GM12878 (cell line): ENCODE data around the gene ATP5F1D. TPM values are rescaled to one million over a fixed set of nuclear protein-coding genes. Genes with fewer than 3 reads are reported as not detected.
A peak's percentile ranks its signal among the peaks of the same experiment; 100 is the strongest.

Source experiments
- ATAC-seq: fragments of 200-7000 bp; cut with Tn5 transposase; 3 replicates; pipeline ENCODE4 v1.9.1; 2020; ENCODE audit warnings: mild to moderate bottlenecking, moderate library complexity
- BruUV-seq: library from RNA; stranded (reverse); fragments of 400-500 nt; replicated peaks from 2 replicates; lab custom pipeline; 2021; lab: Mats Ljungman, UMichigan
- CTCF ChIA-PET: fragments of 300-600 bp; sonication (Branson Sonifier 250); formaldehyde crosslinking; extraction: SDS; loops from one replicate; lab custom pipeline; 2021; ENCODE audit warnings: inconsistent platforms; lab: Yijun Ruan, JAX
- POLR2A ChIA-PET: fragments of 350-600 bp; formaldehyde crosslinking; extraction: SDS; loops from one replicate; lab custom pipeline; 2021; ENCODE audit warnings: inconsistent platforms; lab: Charles Lee
- RAD21 ChIA-PET: fragments of 300-600 bp; sonication (Branson Sonifier 250); formaldehyde crosslinking; loops from one replicate; lab custom pipeline; 2023; ENCODE audit warnings: antibody characterized with exemption; ENCODE audit not compliant: unreplicated experiment; lab: Charles Lee
- SMC1A ChIA-PET: fragments of 300-600 bp; sonication (Branson Sonifier 250); formaldehyde crosslinking; loops from one replicate; lab custom pipeline; 2023; ENCODE audit not compliant: unreplicated experiment, uncharacterized antibody; lab: Charles Lee
- DNase-seq: peaks from one replicate; pipeline ENCODE4 v3.0.0-alpha.2; 2011; ENCODE audit warnings: low read depth, low spot score
- FAIRE-seq: peaks from 3 replicates; lab custom pipeline; 2011; peaks lifted over from hg19 to GRCh38; lab: Jason Lieb, UNC
- H2AFZ ChIP-seq: 2 replicates; pipeline ENCODE4 v1.6.0; 2011; ENCODE audit warnings: low read depth, low read length, control low read depth; ENCODE audit not compliant: control insufficient read depth
- H3K27ac ChIP-seq: 2 replicates; pipeline ENCODE4 v1.5.1; 2011; ENCODE audit warnings: control low read depth; ENCODE audit not compliant: control insufficient read depth, insufficient read depth
- H3K27me3 ChIP-seq, 2 experiments: replicated peaks in 1 of 2; 2 replicates each; pipeline versions ENCODE4 v1.6.0 to v1.6.1; 2011; ENCODE audit warnings: low read length in 1 of 2; ENCODE audit not compliant: control insufficient read depth in 2 of 2, insufficient read depth in 2 of 2
- H3K36me3 ChIP-seq, 2 experiments: 2 replicates each; pipeline ENCODE4 v1.5.1; 2011; ENCODE audit warnings: low read length in 1 of 2; ENCODE audit not compliant: control insufficient read depth in 2 of 2, insufficient read depth in 2 of 2
- H3K4me1 ChIP-seq: 2 replicates; pipeline ENCODE4 v1.6.1; 2011; ENCODE audit warnings: mild to moderate bottlenecking, low read length, moderate library complexity, mixed read lengths; ENCODE audit not compliant: control insufficient read depth, insufficient read depth
- H3K4me2 ChIP-seq: 2 replicates; pipeline ENCODE4 v1.6.0; 2011; ENCODE audit warnings: control low read depth; ENCODE audit not compliant: control insufficient read depth, insufficient read depth
- H3K4me3 ChIP-seq: fragments of 200-600 bp; sonication (generic); 2 replicates; pipeline ENCODE4 v1.5.1; 2016
- H3K79me2 ChIP-seq: 2 replicates; pipeline ENCODE4 v1.6.0; 2011; ENCODE audit warnings: low read length; ENCODE audit not compliant: control insufficient read depth, insufficient read depth
- H3K9ac ChIP-seq: 2 replicates; pipeline ENCODE4 v1.8.0; 2011; ENCODE audit warnings: low read length, control low read depth, mixed read lengths; ENCODE audit not compliant: control insufficient read depth, insufficient read depth
- H3K9me3 ChIP-seq: replicated peaks from 3 replicates; pipeline ENCODE4 v1.5.1; 2011; ENCODE audit warnings: mild to moderate bottlenecking, low read length; ENCODE audit not compliant: control insufficient read depth, insufficient read depth
- H4K20me1 ChIP-seq: 2 replicates; pipeline ENCODE4 v1.6.0; 2011; ENCODE audit not compliant: control insufficient read depth, insufficient read depth
- HCFC1 ChIP-seq: fragments of 150-350 bp; IDR thresholded peaks from 2 replicates; pipeline ENCODE4 v1.6.1; 2014; ENCODE audit warnings: low read length
- MEF2B ChIP-seq: fragments of 450-650 bp; IDR thresholded peaks from 2 replicates; pipeline ENCODE4 v1.6.1; 2018; ENCODE audit warnings: mild to moderate bottlenecking, moderate library complexity; ENCODE audit not compliant: partially characterized antibody, poor library complexity, severe bottlenecking
- POLR2A ChIP-seq: IDR thresholded peaks from 2 replicates; pipeline ENCODE4 v1.6.1; 2011; ENCODE audit warnings: low read depth, mild to moderate bottlenecking, low read length
- RAD21 ChIP-seq: IDR thresholded peaks from 2 replicates; pipeline ENCODE4 v1.6.1; 2011; ENCODE audit warnings: mild to moderate bottlenecking, low read depth, low read length, moderate library complexity; ENCODE audit not compliant: insufficient read depth
- TBL1XR1 ChIP-seq: IDR thresholded peaks from 2 replicates; pipeline ENCODE4 v1.6.1; 2012; ENCODE audit warnings: low read depth, low read length, improper control_type of control experiment
- TCF12 ChIP-seq: IDR thresholded peaks from 2 replicates; pipeline ENCODE4 v1.6.1; 2011; ENCODE audit warnings: low read depth, mild to moderate bottlenecking, low read length
- ZNF24 ChIP-seq: fragments of 450-650 bp; IDR thresholded peaks from 2 replicates; pipeline ENCODE4 v1.6.1; 2017; ENCODE audit warnings: antibody characterized with exemption, mild to moderate bottlenecking
- whole genome bisulfite sequencing: methylation state at CpG from one replicate; pipeline ENCODE4 v1.1.6; 2016; ENCODE audit warnings: low lambda C conversion rate; ENCODE audit not compliant: insufficient replicate concordance, insufficient coverage; ENCODE audit errors: missing lambda C conversion rate; 5-methylcytosine and 5-hydroxymethylcytosine counted together
- in situ Hi-C: fragments of 300-500 bp; cut with MboI; formaldehyde crosslinking; loops from 9 replicates; pipeline ENCODE4 v1.14.3; 2018; ENCODE audit warnings: mixed read lengths
- intact Hi-C: fragments of 100-400 bp; cut with micrococcal nuclease; formaldehyde crosslinking; loops from one replicate; pipeline ENCODE4 v1.14.2; 2022; ENCODE audit not compliant: unreplicated experiment
- polyA plus RNA-seq, 11 experiments: library from polyadenylated mRNA; depleted of rRNA in 4 of 11; unstranded in 6 of 11; stranded (reverse) in 5 of 11; fragments of >200 nt; fragmentation: Nextera tagmentation in 4 of 11; fragmentation: Illumina TruSeq in 1 of 11; extraction: Ambion mirVana in 4 of 11; extraction: Trizol in 1 of 11; gene quantifications; 1 replicate in 1 of 11; 2 replicates in 10 of 11; pipeline versions ENCODE4 v1.2.1 to v1.2.3, GENCODE V29; 2011 to 2016; ENCODE audit warnings: inconsistent platforms in 2 of 11, missing spikeins in 2 of 11, low read depth in 1 of 11
- total RNA-seq, 4 experiments: library from RNA; depleted of rRNA in 3 of 4; stranded (reverse); fragments of >200 nt in 3 of 4; fragmentation: Illumina TruSeq in 1 of 4; extraction: Trizol in 1 of 4; gene quantifications; 2 replicates each; pipeline versions ENCODE4 v1.2.1 to v1.2.3, GENCODE V29; 2013 to 2021
- TF ChIP-seq, protein P1 (sequence below), 3 experiments: IDR thresholded peaks in 2 of 3; conservative IDR thresholded peaks in 1 of 3; 2 replicates each; pipeline ENCODE4 v1.5.1; 2011; ENCODE audit warnings: low read depth in 3 of 3, low read length in 3 of 3, mild to moderate bottlenecking in 3 of 3, control low read depth in 2 of 3, moderate library complexity in 2 of 3, inconsistent platforms in 1 of 3, mixed read lengths in 1 of 3; ENCODE audit not compliant: control insufficient read depth in 2 of 3, insufficient read depth in 1 of 3; ENCODE audit errors: extremely low read depth in 1 of 3

The ATP5F1D gene
- total and polyA plus RNA-seq, 10 of the 15 experiments (the other 5 are each of a cell fraction or from before 2014, with no cell fraction given): 7.2 to 357 (median 49.5) TPM

- no peaks in the 10 kb centered on the region for H3K4me1 ChIP-seq
Measured at GRCh38 chr19:1223018-1223855, 18.3 kb upstream of the ATP5F1D start.

More at GRCh38 chr19:1223018-1223855, 18.3 kb upstream of the ATP5F1D start:
- no peak overlapping the region for H2AFZ ChIP-seq
- ATAC-seq (peak; percentile 82), DNase-seq (no peak), FAIRE-seq (no peak)
- in situ Hi-C loops (no loop called here), intact Hi-C loops (no loop called here)
- H3K36me3 ChIP-seq: peaks cover 3 to 24% of the 10 kb centered on the region in 2 experiments; a peak in 3 of 4 replicates
- BruUV-seq: no TSS peak
- ChIA-PET POLR2A (interaction anchor here (0.6 kb wide), 1 partner anchor 46 kb away, joined by 3 read pairs; the partner anchor contains the start of gene CIRBP), CTCF (interaction anchor here (0.6 to 1.8 kb wide), 5 partner anchors 18 to 204 kb away, joined by 3 to 7 read pairs (median 4); partner anchors contain the start of gene ATP5F1D), SMC1A (interaction anchor here (1.5 kb wide), 1 partner anchor 12 kb away, joined by 3 read pairs; no protein-coding TSS in a partner anchor), RAD21 (interaction anchor here (0.7 to 1.0 kb wide), 2 partner anchors 17 to 110 kb away, joined by 3 read pairs; no protein-coding TSS in a partner anchor)
- H3K9ac ChIP-seq: no peak overlapping the region
- no peak overlapping the region for H3K4me2 ChIP-seq
- H3K4me3 ChIP-seq: no peak overlapping the region
- TF ChIP-seq, protein P1, sequence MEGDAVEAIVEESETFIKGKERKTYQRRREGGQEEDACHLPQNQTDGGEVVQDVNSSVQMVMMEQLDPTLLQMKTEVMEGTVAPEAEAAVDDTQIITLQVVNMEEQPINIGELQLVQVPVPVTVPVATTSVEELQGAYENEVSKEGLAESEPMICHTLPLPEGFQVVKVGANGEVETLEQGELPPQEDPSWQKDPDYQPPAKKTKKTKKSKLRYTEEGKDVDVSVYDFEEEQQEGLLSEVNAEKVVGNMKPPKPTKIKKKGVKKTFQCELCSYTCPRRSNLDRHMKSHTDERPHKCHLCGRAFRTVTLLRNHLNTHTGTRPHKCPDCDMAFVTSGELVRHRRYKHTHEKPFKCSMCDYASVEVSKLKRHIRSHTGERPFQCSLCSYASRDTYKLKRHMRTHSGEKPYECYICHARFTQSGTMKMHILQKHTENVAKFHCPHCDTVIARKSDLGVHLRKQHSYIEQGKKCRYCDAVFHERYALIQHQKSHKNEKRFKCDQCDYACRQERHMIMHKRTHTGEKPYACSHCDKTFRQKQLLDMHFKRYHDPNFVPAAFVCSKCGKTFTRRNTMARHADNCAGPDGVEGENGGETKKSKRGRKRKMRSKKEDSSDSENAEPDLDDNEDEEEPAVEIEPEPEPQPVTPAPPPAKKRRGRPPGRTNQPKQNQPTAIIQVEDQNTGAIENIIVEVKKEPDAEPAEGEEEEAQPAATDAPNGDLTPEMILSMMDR (IDR thresholded peaks at IDR 0.05 in 2 of 3, conservative IDR thresholded peaks at IDR 0.05 in 1 of 3; ENCODE audit: control insufficient read depth in 2 of 3, extremely low read depth in 1 of 3, insufficient read depth in 1 of 3, low read depth in 3 of 3, low read length in 3 of 3): peak; percentile 53 to 69 (median 57)
- TF ChIP-seq MEF2B (peak; percentile 58), HCFC1 (no peak), TBL1XR1 (no peak), ZNF24 (no peak), POLR2A (peak; percentile 19; the same call in 1 of the 2 replicates), RAD21 (peak; percentile 36; the same call in 1 of the 2 replicates), TCF12 (0 out of 2 replicates have a peak, but pooled peaks have one; percentile 13)
- H3K27ac ChIP-seq: no peak overlapping the region
- no peaks in the 10 kb centered on the region for H4K20me1 ChIP-seq
- H3K9me3 ChIP-seq: no peaks in the 10 kb centered on the region
- WGBS: 74% methylated on average over 41 of the region's 48 CpGs
- no peaks in the 10 kb centered on the region for H3K27me3 ChIP-seq
- H3K79me2 ChIP-seq: no peaks in the 10 kb centered on the region
